Measurements from ENCODE around the gene MBNL3.
"Not testable (repeated sequence)": the region's sequence is repeated elsewhere in the genome, so short reads cannot be mapped to it uniquely, and the experiment has no call there.

Gene MBNL3

DNA sequence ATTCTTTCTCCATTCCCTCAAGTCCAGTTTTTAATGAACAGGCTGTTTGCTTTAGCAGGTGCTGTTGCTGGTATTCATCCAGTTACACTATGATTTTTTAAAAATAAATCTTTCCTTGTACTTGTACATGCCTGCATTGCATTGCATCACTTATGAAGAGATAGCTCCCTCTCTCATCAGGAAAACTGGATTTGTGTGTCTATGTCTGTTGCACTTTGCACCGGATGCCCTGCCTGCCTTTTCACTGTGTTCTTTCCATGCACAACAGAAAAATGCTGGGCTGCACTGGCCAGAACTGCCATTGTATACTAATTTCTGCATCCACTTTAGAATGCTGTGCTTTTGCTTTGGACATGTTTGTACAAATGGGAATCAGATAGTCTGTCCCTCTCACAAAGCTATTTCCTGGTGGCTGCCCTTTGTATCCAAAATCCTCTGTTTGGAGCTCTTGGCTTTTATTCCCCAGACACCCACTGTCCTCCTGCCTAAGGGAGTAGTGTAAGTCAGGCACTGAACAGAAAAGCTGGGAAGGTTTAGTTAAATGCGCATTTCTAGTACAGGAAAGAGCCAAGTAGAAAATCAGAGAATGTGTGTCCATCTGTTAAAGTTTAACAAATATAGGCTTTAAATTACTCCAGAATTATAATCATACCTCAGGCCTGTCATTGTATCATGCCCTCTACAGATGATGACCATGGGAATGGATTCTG, 119.1 kb downstream of the MBNL3 start:
- DNase-seq (ENCODE audit: low read depth) = no peak

- DNase-seq (ENCODE audit: low read depth) = no peak
These were observed 120.9 kb downstream of the MBNL3 start for GRCh38 chrX:132367984-132368383.

DNA sequence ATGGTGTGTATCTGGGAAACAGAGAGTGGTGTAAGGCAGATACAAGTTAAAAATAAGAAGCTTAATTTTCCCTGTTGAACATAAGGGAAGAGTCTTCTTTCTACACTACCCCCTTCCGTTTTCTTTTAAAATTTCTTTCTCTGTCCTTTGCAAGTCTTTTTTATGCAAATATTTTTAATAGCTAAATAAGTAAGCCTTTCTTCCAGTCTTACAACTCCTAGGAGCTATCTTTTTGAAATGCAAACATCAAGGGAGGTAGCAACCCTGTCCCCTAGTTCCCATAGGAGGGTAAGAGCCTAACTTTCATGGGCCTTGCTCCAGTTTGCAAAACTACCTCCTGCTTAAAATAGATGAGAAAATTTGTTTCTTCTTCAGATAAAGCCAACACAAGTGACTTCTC, 121.5 kb downstream of the MBNL3 start:
- no peak for DNase-seq (ENCODE audit: low read depth)

DNA sequence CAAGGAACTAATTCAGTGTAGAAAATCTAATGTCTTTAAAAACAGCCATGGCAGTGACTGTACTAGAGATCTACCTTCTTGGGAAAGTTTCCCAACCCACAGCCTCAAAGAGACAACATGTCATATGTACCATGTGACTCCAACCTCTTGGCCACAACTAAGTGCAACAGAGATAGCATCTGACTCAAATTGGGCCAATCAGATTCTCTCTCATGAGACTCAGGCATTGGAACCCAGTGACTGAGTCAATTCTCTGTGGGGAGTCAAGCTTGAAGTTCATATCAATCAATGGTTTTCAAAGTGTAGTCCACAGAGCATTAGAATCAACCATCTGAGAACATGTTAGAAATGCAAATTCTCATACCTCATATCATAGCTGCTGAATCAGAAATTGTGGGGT, 123.3 kb downstream of the MBNL3 start:
- no peak for DNase-seq (ENCODE audit: low read depth)

- no peak for DNase-seq (ENCODE audit: low read depth)
These were observed 124.5 kb downstream of the MBNL3 start for GRCh38 chrX:132364313-132364712.

DNA sequence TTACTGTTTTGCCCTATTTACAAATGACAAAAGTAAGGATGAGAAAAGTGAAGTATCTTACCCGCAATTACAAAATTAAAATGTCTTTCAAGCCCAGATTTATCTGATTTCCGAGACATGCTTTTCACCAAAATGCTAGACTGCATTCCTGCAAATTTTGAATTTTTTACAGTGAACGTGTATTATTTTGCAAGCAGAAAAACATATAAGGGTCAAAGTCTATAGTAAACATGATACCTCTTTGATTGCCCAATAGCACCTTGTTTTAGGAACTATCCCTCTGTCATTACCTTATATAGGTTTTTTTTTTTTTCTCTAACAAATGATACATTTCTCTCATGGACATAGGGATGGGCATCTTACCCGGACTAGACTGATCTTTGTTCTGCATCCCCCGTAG, 135.4 kb downstream of the MBNL3 start:
- no peak for DNase-seq (ENCODE audit: low read depth)

DNA sequence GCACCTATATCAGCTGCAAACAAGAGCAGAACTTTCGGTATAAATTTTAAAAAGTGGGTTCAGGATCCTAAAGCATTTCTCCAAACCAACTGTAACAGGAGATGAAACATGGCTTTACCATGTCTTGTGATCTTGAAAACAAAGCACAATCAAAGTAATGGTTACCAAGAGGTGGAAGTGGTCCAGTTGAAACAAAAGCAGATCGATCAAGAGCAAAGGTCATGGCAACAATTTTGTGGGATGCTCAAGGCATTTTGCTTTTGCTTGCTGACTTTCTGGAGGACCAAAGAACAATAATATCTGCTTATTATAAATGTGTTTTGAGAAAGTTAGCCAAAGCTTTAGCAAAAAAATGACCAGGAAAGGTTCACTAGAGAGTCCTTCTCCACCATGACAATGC, 152.7 kb downstream of the MBNL3 start:
- no peak for DNase-seq (ENCODE audit: low read depth)

- DNase-seq (ENCODE audit: low read depth) = no peak
These were observed 155.5 kb downstream of the MBNL3 start for GRCh38 chrX:132333351-132333750.

- no peak for DNase-seq (ENCODE audit: low read depth)
These were observed 157.3 kb downstream of the MBNL3 start for GRCh38 chrX:132331532-132331931.

GRCh38 chrX:132331000-132331399, 157.8 kb downstream of the MBNL3 start:
- DNase-seq (ENCODE audit: low read depth) = no peak

DNA sequence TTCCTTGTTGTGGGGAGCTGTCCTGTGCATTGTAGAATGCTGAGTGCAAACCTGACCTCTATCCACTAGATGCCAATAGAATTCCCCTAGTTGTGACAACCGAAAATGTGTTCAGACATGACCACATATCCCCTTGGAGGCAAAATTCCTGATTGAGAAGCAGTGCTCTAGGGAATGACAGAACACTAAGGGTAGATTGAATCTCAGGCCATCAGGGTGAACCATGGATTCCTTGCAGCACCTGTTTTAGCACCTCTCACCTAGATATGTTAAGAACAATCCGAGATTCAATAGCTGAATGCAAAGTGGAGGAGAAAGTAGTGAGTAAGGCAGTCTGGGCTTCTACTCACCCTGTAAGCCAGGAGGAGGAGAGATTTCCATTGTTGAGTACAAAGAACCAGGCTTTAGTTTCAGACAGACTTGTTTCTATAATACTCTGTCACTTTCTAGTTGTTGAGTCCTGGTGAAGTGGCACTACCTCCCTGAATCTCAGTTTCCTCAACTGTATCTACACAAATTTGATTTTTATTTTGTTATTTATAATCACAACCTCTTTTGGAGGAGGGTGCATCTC, 158.6 kb downstream of the MBNL3 start:
- no peak for DNase-seq (ENCODE audit: low read depth)

DNA sequence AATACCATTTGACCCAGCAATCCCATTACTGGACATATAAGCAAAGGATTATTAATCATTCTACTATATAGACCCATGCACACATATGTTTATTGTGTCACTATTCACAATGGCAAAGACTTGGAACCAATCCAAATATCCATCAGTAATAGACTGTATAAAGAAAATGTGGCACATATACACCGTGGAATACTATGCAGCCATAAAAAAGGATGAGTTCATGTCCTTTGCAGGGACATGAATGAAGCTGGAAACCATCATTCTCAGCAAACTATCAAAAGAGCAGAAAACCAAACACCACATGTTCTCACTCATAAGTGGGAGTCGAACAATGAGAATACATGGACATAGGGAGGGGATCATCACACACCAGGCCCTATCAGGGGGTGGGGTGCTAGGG, 161.9 kb downstream of the MBNL3 start:
- DNase-seq (ENCODE audit: low read depth) = not testable (repeated sequence)

Data from iris pigment epithelial cell (primary cell).